SKM-1 (cell line): Measurements from ENCODE around the gene ZEB2.

Experiments
- DNase-seq: peaks from one replicate; lab custom pipeline; 2025; ENCODE audit not compliant: unreplicated experiment; lab: John Stamatoyannopoulos, UW

ZEB2 gene

DNA sequence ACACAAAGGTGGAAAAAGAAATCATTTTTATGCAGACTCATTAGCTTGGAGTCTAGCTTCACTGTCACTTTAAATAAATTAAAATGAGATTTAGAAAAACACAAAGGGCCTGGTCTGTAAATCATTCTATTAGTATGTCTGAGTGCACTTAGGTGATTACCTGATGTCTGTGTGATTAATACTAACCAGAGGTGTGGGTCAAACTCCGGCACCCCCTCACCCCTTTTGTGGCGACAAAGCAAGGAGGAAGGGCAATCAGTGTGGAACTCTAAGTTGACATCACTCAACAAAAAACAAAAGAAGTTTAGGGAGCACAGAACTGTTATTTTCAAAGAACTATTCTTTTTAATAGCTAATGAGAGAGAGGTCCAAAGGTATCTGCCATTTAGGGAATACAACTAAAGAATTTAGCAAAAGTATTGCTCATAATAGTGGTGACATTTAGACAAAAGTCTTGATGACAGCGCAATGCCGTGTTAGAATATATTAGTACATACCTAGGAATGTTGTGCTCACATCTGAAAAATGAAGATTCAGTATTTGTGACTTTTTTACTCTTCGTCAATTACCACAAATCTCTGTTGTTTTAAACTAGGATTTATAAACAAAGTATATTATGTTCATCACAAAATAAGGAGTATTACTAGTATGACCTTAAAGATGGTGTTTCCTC is 66.3 kb downstream of the ZEB2 start:
- no peak for DNase-seq

DNA sequence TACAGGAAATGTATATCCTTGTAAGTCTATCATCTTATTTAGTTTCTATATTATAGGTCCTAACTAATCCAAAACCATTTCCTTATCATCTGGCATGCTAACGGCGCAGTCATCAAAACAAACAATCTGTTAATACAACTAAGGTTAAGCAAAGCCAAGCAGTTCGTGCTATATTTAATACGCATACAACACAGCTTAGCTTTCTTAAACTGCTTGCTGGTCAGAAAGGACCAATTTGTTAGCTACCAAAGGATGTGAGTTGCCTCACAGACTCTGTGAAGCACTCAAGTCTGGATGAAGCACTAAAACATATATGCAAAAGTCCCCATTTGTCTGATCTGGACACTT is 67.0 kb downstream of the ZEB2 start:
- DNase-seq: no peak

GRCh38 chr2:144452169-144452988 is 67.5 kb downstream of the ZEB2 start:
- no peak for DNase-seq

DNA sequence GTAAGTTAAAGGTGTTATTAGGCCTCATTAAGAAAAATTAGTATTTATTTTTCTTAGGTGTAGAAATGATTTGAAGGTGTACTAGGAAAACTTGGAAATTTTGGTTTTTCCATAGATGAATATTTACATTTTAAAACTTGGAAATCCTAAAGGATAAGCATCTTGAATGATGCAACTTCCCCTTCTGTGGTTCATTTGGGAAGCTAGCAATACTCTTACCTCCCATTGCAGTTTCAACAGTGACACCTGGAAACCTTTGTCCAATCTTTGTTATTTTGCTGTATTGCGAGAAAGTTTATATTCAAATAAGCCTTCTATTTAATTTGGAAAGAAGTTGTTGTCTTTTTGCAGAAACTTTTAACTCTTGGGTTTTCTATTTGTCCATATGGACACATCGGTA is 68.5 kb downstream of the ZEB2 start:
- DNase-seq: no peak

DNA sequence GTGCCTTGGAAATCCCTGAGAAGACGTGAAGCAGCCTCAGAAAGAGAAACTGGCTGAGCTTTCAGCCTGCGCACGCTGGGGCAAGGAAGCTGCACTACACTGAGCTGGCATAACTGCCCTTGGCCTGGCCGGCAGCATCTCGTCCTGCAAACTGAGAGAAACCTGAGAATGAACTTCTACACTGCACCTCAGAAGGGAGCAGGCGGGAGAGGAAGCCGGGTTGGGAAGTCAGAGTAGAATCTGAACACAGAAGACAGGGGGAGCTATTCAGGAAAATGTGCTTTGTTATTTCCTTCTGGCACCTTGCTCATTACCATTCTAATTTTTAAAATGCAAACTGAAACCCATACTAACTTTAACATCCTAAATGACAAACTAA is 70.9 kb downstream of the ZEB2 start:
- no peak for DNase-seq

DNA sequence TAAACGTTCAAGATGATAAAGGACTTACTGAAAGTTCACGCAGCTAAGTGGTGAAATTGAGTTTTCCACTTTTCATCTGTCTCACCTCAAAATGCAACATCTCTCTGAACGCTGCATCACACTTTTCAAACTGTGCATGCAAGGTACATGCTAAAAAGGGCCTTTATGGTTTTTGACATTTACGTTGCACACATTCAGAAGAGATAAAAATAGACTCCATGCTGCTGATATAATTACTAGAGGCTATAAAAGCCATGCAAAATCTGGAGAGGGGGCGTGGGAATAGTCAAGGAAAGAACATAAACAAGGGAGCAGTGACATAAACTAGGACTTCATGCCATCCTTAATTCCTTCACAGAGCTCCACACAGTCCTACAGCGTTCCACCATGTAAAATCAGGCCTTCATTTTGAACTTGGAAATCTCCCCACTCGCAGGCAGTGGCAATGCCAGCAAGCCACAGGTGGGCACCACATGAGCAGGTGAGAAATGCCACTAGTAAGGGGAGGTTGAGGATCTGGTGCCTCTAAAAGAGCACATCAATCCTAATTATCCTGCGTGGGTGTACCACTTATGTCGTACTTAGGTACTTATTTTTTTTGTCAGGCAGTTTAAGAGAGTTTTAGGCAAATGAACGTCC is 71.4 kb downstream of the ZEB2 start:
- no peak for DNase-seq

GRCh38 chr2:144447535-144447934 is 72.4 kb downstream of the ZEB2 start:
- DNase-seq: no peak

DNA sequence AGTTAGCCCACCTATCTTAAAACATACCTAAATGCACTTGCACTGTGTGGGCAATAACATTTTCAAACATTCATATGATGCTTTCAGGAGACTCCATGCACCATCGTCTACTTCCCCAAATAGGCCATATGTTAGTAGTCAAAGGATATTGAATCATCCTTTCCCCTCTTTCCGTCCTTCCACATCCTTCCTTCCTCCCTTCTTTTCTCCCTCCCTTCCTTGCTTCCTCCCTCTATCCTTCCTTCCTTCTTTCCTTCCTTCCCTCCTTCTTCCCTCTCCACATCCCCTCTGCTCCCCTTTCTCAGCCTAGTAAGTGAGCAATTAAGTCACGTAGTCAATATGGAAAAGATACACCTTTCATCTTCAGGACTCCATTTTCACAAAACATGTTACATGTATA is 73.8 kb downstream of the ZEB2 start:
- no peak for DNase-seq

- DNase-seq: no peak
Measured at GRCh38 chr2:144445196-144445595, 74.7 kb downstream of the ZEB2 start.

GRCh38 chr2:144443837-144444817 is 75.8 kb downstream of the ZEB2 start:
- no peak for DNase-seq

- DNase-seq: no peak
Measured at GRCh38 chr2:144441711-144442141, 78.2 kb downstream of the ZEB2 start.

- no peak for DNase-seq
Measured at GRCh38 chr2:144439993-144440392, 79.9 kb downstream of the ZEB2 start.

DNA sequence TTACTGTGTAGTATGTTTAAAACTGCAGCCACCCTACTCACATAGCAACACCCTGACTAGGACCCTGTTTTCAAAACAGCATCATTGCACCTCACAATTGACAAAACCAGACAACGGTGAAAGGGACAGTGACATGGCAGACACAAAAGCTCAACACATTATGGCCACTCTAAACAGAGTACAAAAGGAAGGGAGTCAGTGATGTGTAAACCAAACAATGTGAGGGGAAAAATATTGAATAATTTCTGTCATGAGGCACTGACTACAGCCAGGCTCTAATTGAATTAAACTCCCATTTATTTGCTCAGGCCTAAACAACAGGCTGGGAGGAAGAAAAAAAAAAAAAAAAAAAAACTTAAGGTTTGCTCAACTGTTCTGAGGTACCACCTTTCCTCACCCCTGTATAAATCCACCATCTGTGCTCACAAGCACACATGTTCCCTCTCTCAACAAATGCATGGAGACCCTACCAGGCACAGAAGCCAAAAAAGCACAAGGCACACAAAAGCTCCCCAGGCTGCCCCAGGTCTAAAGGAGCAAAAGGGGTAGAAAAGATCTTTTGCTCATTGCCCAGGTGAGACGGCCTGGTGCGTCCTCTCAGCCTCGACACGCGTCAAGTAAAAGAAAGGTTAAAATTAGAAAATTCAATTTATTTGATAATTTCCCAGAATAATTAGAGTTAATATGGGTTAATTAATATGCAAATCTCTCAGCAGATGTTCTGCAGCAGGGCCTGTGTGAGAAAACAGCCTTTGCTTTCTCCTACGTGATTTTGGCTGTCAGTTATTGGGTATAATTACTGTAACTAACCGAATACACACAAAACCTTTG is 80.9 kb downstream of the ZEB2 start:
- no peak for DNase-seq

DNA sequence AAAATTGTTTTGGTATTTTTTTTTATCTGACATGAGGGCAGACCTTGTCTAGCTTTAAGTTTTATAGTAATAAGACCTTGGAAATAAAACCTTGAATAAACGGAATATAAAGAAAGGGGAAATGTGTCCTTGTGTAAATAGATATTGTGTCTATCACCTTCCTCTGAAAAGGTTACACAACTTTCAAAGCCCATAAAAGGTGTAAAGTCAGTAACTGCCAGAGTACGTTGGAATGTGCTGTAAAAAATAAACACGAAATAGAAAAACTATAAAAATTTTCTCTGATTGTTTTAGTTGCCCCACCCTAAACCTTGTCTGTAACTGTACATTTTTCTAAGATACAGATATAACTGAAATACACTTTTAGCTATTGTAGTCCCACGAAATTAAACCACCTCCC is 82.3 kb downstream of the ZEB2 start:
- DNase-seq: no peak

DNA sequence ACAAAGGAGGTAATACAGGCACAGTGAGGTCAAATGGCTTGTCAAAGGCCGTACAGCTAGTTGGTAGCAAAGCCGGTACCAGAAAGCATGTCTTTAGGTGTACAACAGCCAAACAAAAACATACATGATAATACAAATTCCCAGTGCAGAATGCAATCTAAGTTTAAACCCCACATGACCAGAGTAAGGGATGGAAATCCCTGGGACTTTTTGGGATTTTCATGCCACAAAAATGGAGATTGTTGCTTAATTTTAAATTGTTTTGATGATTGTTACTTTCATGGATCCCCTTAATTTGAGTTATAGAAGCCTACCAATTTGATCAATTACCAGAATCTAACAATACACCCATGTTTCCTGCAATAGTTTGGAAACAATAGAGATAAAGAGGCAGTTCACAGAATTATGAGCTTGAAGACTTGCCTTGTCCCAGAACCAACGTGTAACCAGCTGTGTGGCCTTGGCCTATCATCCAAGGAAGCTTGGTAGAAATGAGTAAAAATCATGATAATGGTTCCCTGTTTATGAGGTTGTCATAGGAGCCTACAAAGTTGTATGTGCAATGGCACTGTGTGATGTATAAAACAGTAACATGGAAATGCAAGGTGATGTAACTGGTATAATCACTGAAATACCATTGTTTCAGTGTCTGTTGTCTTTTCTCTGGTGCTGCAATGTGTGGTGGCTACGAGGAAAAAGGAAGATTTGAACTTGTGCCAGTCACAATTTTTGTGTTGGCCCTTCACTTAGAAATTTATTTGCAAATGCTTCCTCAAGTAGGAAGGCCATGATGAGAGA is 85.3 kb downstream of the ZEB2 start:
- no peak for DNase-seq

DNA sequence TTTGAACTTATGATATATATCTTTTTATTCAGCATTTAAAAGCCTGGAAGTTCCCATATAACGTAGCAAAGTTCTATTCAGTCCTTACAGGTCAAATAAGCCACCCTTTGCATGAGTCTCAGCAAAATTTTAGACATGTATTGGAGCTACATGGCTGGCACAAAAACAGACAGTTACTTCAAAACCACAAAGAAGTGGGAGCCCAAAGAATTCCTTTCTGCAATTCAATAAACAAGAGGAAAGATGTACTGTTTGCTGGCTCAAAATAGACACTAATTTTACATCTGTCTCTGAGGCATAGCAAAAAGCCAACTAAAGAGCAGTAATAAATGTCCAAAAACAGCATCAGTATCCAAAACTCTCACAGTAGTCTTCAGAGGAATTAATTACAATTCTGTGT is 87.0 kb downstream of the ZEB2 start:
- DNase-seq: no peak

DNA sequence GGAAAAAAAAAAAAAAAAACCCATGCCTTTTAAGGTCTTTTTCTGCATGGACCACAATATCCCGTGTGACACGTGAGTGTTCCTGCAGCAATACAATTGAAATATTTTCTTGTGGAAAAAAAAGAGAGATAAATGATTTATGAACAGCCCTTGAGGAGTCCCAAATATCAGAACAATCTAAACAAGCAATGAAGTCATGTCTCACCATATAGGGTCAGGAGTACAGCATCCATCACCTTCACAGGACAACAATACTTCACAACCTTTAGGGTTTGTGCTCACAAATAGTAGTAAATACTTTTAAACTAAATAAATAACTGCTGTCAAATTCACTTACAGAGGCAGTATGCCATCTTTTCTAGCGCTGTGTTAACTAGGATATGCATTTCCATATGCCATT is 87.9 kb downstream of the ZEB2 start:
- no peak for DNase-seq

- no peak for DNase-seq
Measured at GRCh38 chr2:144431392-144431783, 88.5 kb downstream of the ZEB2 start.

DNA sequence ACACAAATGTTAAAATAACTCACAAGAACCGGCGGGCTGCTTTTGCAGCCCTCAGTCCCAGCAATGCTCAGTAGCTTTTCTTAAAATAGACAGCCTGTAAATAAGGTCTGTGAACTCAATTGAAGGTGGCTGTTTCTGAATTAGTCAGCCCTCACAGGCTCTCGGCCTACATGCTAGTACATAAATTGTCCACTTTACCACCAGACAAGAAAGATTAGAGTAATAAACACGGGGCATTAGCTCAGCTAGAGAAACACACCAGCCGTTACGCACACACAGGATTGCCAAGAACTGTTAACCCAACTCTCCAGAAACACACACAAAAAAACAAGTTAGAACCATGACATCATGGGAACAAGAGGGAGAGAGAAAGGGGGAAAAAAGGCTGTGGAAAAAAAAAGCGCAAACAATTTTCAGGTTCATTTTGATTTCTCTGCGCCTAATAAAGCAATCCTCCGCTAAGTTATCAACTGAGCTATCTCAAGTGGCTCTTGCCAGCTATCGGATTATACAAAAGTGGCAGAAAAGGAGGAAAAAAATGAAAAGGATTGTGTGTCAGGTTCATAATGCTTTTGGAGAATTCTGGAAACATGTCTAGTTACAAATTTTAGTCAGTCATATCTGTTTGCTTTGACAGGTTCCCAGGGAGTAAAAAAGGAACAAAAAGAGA is 89.1 kb downstream of the ZEB2 start:
- DNase-seq: no peak
